SW 1271 (cell line): ENCODE results near the gene DYNLT5.
"Not testable (repeated sequence)": the region's sequence is repeated elsewhere in the genome, so short reads cannot be mapped to it uniquely, and the experiment has no call there.

ENCODE experiments used
- DNase-seq, 2 experiments: peaks; one replicate each; lab custom pipeline; 2025; lab: John Stamatoyannopoulos, UW

The DYNLT5 gene

GRCh38 chr1:66788231-66788939 is 36.1 kb downstream of the DYNLT5 start:
- DNase-seq, result no peak

GRCh38 chr1:66791621-66792610 is 39.7 kb downstream of the DYNLT5 start:
- DNase-seq, result no peak

GRCh38 chr1:66795839-66796238 is 43.6 kb downstream of the DYNLT5 start:
- DNase-seq, result not testable (repeated sequence)

GRCh38 chr1:66809245-66809644 is 57.0 kb downstream of the DYNLT5 start:
- no peak for DNase-seq

- no peak for DNase-seq
Observed at GRCh38 chr1:66809736-66810326, 57.6 kb downstream of the DYNLT5 start.

GRCh38 chr1:66824771-66825170 is 72.5 kb downstream of the DYNLT5 start:
- no peak for DNase-seq
